DMS114 treated with DMSO at 0.1 percent for 48 hours (cell line): ENCODE measurements around the gene EPHA10.
"Not testable (repeated sequence)": the region's sequence is repeated elsewhere in the genome, so short reads cannot be mapped to it uniquely, and the experiment has no call there.

ENCODE experiments used
- DNase-seq: peaks from one replicate; lab custom pipeline; 2025; ENCODE audit not compliant: unreplicated experiment; lab: John Stamatoyannopoulos, UW

The EPHA10 gene

DNA sequence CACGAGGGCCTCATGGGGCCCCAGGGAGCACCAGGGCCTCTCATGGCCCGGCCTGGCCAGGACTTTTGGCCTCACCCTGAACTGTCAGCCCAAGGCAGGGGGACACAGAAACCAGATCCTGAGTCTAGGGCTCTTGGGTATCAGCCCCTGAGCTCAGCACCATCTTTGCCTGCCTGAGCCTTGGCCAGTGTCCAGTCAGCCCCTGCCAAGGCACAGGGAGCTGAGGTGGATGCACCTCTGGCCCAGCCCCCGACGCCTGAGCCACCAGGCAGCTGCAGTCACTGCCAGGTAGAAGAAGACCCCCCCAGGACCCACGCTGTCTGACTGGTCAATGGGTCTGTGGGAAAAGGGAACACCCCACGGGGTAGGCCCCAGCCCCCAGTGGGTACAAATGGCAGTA, 47.3 kb downstream of the EPHA10 start:
- no peak for DNase-seq

DNA sequence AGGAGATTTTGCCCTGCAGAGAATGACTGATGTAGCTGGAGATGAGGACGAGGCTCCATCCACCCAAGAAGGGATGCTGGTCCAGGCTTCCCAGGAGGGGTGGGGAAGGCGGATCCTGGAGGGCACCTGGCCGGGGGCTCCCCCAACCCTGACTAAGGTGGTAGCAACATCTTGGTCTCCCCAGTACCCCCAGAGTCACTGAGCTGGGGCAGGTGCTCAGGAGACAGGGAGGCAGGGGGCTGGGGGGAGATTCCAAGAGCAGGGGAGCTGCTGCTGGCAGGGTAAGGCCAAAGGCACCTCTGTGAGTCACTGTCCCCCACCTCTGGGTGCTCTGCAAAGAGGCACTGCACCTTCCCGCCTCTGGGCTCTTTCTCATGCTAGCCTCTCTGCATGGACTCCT, 48.6 kb downstream of the EPHA10 start:
- no peak for DNase-seq

DNA sequence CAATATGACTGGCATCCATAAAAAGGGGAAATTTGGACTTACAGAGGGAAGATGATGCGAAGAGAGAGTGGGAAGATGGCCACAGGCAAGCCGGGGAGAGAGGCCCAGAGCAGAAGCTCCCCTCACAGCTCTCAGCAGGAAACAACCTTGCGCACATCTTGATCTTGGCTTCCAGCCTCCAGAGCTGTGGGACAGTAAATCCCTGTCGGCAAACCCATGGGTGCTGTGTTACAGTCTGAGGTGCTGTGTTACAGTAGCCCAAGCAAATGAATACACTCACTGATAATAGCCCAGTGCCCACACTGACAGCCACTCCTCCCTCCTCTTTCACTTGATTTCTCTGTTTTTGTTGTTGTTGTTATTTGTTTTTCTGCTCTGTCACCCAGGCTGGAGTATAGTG, 50.2 kb downstream of the EPHA10 start:
- no peak for DNase-seq

DNA sequence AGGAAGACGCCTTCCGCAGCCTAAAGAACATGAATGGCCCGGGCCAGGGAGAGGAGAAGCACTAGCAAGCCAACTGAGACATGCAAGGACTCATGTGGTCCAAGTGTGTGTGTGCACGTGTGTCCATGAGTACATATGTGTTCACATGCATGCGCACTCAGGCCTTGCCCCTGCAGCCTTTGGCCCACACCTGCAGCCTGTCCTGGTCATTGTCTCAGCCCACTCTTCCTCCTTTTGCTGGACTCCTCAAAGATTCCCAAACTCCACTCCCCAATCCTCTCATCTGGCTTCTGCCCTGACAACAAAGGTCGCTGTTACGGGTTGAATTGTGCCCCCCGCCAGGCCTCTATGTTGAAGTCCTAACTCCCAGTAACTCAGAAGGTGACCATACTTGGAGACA, 50.7 kb downstream of the EPHA10 start:
- DNase-seq, result no peak

DNA sequence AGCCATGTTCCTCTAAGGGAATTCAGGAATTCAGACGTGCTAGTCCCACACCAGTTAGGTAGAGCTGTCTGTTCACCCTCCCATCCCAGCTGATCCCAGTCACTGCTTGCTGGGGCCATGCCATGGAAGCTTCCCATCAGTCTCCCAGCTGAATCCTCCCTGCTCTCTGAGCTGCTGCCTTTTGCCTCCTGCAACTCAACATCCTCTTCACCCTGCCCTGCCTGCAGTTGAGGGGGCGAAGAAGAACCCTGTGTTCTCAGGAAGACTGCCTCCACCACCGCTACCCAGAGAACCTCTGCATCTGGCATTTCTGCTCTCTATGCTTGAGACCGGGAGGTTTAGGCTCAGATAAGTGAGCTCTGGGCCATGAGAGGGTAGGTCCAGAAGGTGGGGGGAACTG, 56.4 kb downstream of the EPHA10 start:
- DNase-seq, result no peak

DNA sequence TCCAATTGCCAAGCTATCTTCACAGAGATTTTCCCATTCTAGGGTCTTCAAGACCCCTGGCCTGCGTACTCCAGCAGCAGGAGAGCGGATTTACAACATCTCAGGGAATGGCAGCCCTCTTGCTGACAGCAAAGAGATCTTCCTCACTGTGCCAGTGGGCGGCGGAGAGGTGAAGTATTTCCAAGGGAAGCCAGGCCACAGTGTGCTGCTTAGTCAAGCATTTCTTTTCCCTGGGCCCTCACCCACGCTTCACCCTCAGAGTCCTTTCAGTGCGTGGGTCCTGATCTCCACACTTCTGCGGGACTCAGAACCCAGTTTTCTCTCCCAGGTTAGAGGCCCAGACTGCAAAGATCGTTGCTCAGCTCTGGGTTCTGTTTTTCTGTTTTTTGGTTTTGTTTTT, 59.5 kb downstream of the EPHA10 start:
- no peak for DNase-seq

DNA sequence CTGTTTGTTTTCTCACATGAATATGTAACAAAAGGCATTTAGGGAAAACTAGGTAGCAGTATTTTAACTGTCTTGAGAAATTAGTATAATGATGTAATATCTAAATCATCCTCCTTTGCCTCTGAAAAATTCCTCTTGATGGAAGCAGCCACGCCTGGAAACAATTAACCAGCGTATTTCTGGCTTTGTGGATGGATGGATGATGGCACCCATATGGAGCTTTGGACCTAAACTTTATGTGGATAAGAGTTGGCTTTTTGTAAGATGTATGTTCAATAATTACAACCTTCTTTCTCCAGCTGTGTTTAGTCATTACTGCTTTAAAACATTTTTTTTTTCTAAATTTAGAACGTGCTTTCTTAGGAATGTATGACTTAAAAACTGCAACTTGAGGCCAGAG, 60.0 kb downstream of the EPHA10 start:
- DNase-seq, result no peak

DNA sequence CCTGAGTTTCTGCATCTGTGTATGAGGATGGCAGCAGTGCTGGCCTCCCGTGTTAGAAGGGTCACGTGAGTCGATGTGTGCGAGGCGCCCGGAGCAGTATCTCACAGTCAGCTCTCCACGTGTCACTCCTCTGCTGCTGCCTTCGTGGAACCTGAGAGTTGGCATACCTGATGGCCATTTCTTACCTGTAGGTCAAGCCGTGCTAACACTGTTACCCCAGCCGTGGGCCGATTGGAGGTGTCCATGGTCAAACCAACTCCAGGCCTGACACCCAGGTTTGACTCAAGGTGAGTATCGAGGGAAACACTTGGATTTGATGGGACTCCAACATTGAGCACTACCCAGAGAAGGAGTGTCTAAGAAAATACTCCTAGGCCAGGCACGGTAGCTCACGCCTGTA, 61.9 kb downstream of the EPHA10 start:
- DNase-seq, result no peak

DNA sequence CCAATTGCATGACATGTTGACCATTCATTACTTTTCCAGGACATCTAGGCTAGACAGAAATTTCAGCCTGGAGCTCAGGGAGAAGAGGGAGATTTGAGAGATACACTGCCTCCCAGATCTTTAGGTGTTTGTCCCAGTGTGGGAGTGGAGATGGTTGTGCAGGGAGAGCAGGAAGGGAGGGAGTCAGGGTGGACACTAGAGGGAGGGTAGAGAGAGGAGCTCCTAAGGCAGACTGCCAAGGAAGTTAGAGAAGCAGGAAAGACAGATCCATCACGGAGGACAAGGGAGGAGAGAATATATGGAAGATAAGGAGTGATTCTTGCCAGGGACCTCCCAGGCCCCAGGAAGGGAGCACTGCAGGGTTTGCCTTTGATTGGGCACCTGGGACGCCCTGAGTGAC, 63.9 kb downstream of the EPHA10 start:
- no peak for DNase-seq

DNA sequence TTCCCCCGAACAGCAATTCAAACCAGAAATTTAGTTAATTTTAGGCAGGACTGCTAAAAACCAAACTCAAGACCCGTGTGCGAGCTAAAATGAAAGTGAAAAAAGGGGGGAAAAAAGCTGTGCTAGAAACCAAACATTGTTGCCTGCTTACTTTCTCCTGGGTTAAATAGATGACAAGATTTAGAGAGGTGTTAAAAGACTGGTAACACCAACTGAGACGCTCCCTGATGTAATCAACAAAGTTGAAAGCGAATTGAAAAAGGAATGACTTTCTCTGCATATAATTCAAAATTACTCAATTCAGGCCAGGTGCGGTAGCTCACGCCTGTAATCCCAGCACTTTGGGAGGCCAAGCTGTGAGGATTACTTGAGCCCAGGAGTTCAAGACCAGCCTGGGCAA, 65.8 kb downstream of the EPHA10 start:
- no peak for DNase-seq

DNA sequence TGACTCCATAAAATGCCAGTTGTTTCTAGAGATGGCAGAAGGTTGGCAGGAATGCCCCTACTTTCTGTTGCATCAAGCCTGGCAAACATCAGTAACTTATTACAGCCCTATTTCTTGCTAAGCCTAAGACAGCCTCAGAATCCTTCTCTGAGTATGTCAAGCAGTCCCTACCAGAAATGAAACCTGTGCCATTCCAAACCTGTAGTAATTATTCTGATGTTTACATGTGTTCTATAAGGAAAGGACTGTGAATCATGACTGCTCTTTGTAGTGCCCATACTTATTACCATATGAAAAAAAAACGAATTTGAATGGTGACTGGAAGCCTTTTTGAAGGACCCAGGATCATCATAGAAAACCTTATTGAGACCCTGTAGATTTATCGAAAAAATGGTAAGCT, 67.2 kb downstream of the EPHA10 start:
- DNase-seq, result no peak

DNA sequence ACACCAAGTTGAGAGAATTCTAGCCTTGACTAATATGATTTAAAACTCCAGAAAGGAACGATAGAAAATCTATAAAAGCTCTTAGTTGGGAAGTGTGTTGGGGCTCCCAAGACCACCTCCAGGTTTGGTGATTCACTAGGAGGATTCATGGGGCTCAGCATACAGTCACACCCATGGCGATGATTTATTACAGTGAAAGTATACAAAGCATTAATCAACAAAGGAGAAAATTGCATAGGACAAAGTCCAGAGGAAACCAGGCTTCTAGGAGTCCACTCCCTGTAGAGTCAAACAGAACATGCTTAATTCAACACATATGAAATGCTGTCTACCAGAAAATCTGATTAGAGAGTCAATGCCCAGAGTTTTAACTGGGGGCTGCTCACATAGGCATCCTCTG, 67.8 kb downstream of the EPHA10 start:
- no peak for DNase-seq

DNA sequence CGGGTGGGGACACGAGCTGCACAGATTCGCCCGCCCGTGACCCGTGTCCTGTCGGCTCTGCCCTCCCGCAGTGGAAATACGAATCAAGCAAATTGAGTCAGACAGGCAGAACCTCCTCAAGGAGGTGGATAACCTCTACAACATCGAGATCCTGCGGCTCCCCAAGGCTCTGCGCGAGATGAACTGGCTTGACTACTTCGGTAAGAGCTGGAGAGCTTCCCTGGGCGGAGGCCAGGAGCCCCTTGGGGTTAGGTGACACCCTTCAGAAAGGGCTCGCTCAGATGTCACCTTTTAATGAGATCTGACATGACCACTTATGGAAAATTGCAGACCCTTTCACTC, 72.1 kb downstream of the EPHA10 start:
- DNase-seq, result no peak

DNA sequence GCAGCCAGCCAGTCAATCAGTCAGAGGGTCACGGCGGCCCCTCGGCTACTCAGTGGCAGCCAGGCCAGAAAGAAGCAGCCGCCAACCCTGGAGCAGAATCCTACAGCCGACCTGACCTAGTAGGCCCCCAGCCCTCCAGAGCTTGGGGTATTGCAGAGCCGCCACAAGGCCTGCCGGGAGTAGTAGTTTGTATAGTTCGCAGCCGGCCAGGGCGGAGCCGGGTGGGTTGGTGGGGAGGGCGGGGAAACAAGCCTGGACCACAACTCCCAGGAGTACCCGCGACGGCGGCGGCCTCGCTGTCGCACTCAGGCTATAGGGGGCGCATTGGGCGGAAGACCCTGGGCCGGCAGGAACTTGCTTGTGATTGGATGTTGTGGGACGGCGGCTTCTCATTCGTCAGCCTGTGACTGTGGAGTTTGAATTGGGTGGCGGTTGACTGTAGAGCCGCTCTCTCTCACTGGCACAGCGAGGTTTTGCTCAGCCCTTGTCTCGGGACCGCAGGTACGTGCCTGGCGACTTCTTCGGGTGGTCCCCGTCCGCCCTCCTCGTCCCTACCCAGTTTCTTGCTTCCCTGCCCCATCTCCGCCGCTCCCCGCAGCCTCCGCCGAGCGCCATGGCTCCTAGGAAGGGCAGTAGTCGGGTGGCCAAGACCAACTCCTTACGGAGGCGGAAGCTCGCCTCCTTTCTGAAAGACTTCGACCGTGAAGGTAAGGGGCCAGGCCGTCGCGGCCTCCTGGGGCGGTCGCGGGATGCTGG, 72.7 kb downstream of the EPHA10 start, which contains the start of gene CDCA8:
TSS of gene CDCA8 (plus strand) at position 439 of the 756 bp plus-strand sequence. CDS start at position 614, 175 bp downstream.
- DNase-seq, result peak; percentile 99

DNA sequence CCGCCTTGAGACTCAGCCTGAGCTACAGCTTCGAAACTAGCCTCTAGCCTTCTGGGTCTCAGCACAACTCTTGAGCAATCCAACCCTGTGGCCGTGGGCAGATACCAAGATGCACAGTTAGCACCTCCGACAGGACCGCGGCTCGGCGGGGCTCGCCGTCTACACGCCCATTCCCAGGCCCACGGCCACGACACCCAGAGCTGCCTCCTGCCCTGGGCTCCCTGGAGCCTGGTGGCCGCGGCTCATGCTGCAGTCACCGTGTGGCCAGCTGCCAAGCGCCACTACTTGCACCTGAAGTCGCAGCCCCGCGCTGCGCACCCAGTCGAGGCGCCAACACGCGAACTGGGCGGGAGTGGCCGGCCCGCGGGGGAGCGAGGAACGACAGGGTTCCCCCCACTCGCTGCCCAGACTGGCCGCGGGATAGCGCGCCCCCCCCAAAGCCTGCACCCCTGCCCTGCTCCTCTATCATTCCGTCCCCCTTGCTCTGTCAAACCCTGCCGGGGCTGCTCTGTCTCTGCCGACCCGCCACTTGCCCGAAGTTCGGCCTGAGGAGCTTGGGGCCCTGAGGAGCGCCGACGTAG, 73.3 kb downstream of the EPHA10 start:
- DNase-seq, result no peak

DNA sequence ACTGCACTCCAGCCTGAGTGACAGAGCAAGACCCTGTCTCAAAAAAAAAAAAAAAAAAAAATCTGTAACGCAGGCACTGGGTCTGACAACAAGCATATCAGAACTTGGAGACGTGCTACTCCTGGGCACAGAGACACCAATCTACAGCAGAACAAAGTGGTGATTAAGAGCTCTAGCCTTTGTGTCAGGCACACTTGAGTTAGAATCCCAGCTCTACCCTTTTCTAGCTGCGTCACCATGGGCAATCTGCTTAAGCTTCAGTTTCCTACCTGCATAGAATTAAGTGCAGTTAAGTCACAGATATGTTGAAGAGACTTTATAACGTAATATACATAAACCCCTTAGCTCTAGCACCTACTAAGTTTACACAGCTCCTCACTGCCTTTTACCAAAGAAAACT, 76.0 kb downstream of the EPHA10 start:
- DNase-seq, result no peak

DNA sequence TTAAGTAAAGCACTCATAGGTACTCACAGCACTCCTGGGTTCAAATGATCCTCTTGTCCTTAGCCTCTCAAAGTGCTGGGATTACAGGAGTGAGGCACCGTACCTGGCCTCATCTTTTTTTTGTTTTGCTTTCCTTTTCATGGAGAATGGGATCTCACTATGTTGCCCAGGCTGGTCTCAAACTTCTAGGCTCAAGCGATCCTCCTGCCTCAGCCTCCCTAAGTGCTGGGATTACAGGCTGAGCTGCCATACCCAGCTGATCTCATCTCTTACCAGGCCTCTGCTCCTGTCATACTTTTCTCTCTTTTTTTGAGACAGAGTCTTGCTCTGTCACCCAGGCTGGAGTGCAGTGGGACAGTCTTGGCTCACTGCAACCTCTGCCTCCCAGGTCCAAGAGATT, 77.2 kb downstream of the EPHA10 start:
- not testable (repeated sequence) for DNase-seq

DNA sequence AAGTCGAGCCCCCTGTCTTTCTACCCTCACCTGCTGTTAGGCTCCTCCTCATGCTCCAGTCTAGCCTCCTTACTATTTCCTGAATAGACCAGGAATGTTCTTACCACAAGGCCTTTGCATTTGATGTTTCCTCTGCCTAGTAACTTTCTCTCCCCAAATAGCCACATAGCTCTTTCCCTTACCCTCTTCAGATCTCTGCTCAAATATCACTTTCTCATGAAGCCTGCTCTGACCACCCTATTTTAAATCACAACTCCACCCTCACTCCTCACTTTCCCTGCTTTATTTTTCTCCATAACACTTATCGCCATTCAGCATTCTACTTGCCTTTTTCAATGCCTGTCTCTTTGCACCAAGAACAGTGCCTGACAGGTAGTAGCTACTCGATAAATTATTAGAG, 79.2 kb downstream of the EPHA10 start:
- no peak for DNase-seq

DNA sequence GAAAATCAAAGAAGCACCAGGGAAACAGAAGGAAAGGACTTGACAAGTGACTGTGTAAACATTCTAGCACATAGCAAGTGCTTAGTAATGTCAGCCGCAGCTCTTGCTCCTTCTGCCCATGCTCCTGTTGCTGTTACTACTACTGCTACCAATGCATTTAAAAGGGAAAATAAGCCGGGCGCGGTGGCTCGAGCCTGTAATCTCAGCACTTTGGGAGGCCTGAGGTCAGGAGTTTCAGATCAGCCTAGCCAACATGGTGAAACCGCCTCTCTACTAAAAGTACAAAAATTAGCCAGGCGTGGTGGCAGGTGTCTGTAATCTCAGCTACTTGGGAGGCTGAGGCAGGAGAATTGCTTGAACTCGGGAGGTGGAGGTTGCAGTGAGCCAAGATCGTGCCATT, 80.7 kb downstream of the EPHA10 start:
- DNase-seq, result not testable (repeated sequence)

DNA sequence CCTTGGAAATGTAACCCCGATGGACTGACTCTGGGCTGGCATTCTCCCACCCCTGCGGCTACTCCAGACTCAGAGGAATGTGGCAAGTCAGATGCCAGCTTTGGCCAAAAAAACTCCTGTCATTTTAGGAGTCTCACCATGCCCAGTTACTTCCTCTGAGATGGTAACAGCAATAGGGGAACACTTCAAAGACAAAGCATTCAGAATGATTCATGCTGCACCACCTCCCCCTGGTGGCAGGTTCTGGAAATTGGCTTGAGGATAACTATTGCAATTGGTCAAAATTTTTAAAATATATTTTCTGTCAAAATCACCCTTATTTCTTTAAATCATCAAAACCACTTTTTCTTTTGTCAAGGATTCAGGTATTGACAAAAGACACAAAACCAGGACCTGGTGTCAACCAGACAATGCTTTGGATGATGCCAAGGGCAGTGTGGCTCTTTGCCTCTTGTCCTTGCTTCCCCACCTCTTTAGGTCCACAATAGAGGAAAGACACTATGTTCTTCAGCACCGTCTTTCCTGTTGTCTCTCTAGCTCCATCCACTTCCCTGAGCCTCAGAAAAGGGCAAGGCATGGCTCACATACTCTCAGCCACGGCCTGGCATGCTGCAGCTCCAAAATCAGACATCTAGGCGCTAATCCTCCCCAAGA, 82.5 kb downstream of the EPHA10 start:
- DNase-seq, result peak; percentile 55

DNA sequence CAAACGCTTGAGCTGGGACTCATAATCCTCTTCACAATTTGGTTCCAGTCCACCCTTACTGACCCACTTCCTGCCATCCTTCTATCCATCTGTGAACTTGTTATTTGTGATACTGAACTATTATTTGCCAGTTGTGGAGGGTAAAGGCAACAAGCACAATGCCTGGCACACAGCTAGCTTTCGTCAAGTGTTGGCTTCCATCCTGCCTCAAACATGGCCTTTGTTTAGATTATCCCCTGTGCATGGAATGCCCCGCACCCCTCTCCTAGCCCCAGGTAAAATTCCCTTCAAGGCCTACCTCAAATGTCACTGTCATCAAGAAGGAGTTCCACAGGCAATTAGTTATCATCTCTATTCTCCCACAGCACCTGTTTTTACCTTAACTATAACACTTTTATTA, 84.0 kb downstream of the EPHA10 start:
- DNase-seq, result no peak

DNA sequence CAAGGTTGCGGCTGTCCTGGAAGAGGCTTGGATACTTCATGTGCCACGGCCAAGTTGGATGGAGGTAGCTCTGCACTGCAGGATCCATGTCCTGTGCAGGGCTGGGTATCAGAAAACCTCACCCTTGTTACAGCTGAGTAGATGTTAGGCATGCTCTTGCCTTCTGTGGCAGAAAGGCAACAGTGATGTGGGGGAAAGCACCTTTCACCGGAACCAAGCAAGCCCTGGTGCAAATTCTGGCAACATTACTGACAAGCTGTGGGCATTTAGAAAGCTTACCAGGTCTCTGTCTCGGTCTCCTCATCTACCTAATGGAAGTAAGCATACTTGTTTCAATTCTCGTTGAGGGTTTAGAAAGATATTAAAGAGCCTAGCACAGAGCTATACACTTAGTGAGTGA, 87.1 kb downstream of the EPHA10 start:
- no peak for DNase-seq

DNA sequence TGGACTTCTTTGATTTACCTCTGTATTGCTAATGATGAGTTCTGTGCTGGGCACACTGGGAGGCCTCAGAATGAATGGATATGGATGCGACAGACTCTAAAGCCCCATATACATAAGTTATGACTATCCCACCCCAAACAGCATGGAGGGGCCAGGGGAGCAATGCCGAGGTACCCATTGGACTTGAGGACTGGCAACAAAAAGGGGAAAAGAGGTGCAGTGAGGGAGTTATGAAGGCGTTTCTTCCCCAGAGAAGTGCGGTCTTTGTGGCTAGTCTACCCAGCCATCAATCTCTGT, 87.8 kb downstream of the EPHA10 start:
- no peak for DNase-seq
